ENCODE data around the gene VWA8.

VWA8 gene

GRCh38 chr13:41848435-41849255, 112.3 kb downstream of the VWA8 start:
- H2AFZ ChIP-seq (ENCODE audit: low read depth), result no peak overlapping the region
- no peaks in the 10 kb centered on the region for H3K4me1 ChIP-seq (ENCODE audit: low read depth, poor library complexity, severe bottlenecking)
- no peak overlapping the region for H3K27ac ChIP-seq
- H3K36me3 ChIP-seq (ENCODE audit: insufficient read depth), result no peaks in the 10 kb centered on the region
- no peaks in the 10 kb centered on the region for H4K20me1 ChIP-seq (ENCODE audit: insufficient read depth)
- no peaks in the 10 kb centered on the region for H3K79me2 ChIP-seq (ENCODE audit: insufficient read depth, low read depth)
- H3K4me2 ChIP-seq, result no peak overlapping the region
- H3K27me3 ChIP-seq (ENCODE audit: insufficient read depth, low read depth), result no peaks in the 10 kb centered on the region
- no peak overlapping the region for H3K9ac ChIP-seq
- H3K4me3 ChIP-seq (IDR thresholded peaks at IDR 0.05; ENCODE audit: insufficient read depth, low read depth, low read length), result no peak overlapping the region
- TF ChIP-seq CTCF (conservative IDR thresholded peaks at IDR 0.05; ENCODE audit: low read depth, low read length), result no peak

GRCh38 chr13:41847216-41847615, 113.7 kb downstream of the VWA8 start:
- TF ChIP-seq CTCF (conservative IDR thresholded peaks at IDR 0.05; ENCODE audit: low read depth, low read length), result no peak
- no peak overlapping the region for H3K9ac ChIP-seq
- H3K79me2 ChIP-seq (ENCODE audit: insufficient read depth, low read depth), result no peaks in the 10 kb centered on the region
- no peaks in the 10 kb centered on the region for H3K27me3 ChIP-seq (ENCODE audit: insufficient read depth, low read depth)
- H3K27ac ChIP-seq, result no peak overlapping the region
- no peaks in the 10 kb centered on the region for H4K20me1 ChIP-seq (ENCODE audit: insufficient read depth)
- H2AFZ ChIP-seq (ENCODE audit: low read depth), result no peak overlapping the region
- no peaks in the 10 kb centered on the region for H3K4me1 ChIP-seq (ENCODE audit: low read depth, poor library complexity, severe bottlenecking)
- no peaks in the 10 kb centered on the region for H3K36me3 ChIP-seq (ENCODE audit: insufficient read depth)
- no peak overlapping the region for H3K4me2 ChIP-seq
- H3K4me3 ChIP-seq (IDR thresholded peaks at IDR 0.05; ENCODE audit: insufficient read depth, low read depth, low read length), result no peak overlapping the region

GRCh38 chr13:41842036-41842620, 118.8 kb downstream of the VWA8 start:
- no peak overlapping the region for H3K9ac ChIP-seq
- no peaks in the 10 kb centered on the region for H3K79me2 ChIP-seq (ENCODE audit: insufficient read depth, low read depth)
- H3K27ac ChIP-seq, result no peak overlapping the region
- no peaks in the 10 kb centered on the region for H3K4me1 ChIP-seq (ENCODE audit: low read depth, poor library complexity, severe bottlenecking)
- no peak overlapping the region for H2AFZ ChIP-seq (ENCODE audit: low read depth)
- TF ChIP-seq CTCF (conservative IDR thresholded peaks at IDR 0.05; ENCODE audit: low read depth, low read length), result no peak
- H3K27me3 ChIP-seq (ENCODE audit: insufficient read depth, low read depth), result no peaks in the 10 kb centered on the region
- H4K20me1 ChIP-seq (ENCODE audit: insufficient read depth), result no peaks in the 10 kb centered on the region
- H3K36me3 ChIP-seq (ENCODE audit: insufficient read depth), result no peaks in the 10 kb centered on the region
- no peak overlapping the region for H3K4me2 ChIP-seq
- no peak overlapping the region for H3K4me3 ChIP-seq (IDR thresholded peaks at IDR 0.05; ENCODE audit: insufficient read depth, low read depth, low read length)

- Histone ChIP-seq H3K4me1 (ENCODE audit: low read depth, poor library complexity, severe bottlenecking) (no peaks in the 10 kb centered on the region), H4K20me1 (ENCODE audit: insufficient read depth) (no peaks in the 10 kb centered on the region), H3K79me2 (ENCODE audit: insufficient read depth, low read depth) (no peaks in the 10 kb centered on the region), H3K27ac (no peak overlapping the region), H3K9ac (no peak overlapping the region), H3K4me3 (IDR thresholded peaks at IDR 0.05; ENCODE audit: insufficient read depth, low read depth, low read length) (no peak overlapping the region), H3K4me2 (no peak overlapping the region), H3K36me3 (ENCODE audit: insufficient read depth) (no peaks in the 10 kb centered on the region), H3K27me3 (ENCODE audit: insufficient read depth, low read depth) (no peaks in the 10 kb centered on the region), H2AFZ (ENCODE audit: low read depth) (no peak overlapping the region)
- no peak for TF ChIP-seq CTCF (conservative IDR thresholded peaks at IDR 0.05; ENCODE audit: low read depth, low read length)
These were observed 123.3 kb downstream of the VWA8 start for GRCh38 chr13:41837629-41838028.

All from KMS-11 (cell line).